ENCODE measurements around the gene RASGRF1.

RASGRF1 gene

GRCh38 chr15:78912316-78912715 lies 178.3 kb downstream of the RASGRF1 start:
- no peak for DNase-seq (ENCODE audit: low spot score)

- no peak for DNase-seq (ENCODE audit: low spot score)
Observed at GRCh38 chr15:78910271-78910670, 180.3 kb downstream of the RASGRF1 start.
